Amniotic epithelial cell (primary cell): ENCODE results near the gene SUN3.
"Not testable (repeated sequence)": the region's sequence is repeated elsewhere in the genome, so short reads cannot be mapped to it uniquely, and the experiment has no call there.

ENCODE experiments used
- DNase-seq: peaks from one replicate; pipeline ENCODE4 v3.0.0-alpha.2; 2010; ENCODE audit warnings: low read depth

Gene SUN3

DNA sequence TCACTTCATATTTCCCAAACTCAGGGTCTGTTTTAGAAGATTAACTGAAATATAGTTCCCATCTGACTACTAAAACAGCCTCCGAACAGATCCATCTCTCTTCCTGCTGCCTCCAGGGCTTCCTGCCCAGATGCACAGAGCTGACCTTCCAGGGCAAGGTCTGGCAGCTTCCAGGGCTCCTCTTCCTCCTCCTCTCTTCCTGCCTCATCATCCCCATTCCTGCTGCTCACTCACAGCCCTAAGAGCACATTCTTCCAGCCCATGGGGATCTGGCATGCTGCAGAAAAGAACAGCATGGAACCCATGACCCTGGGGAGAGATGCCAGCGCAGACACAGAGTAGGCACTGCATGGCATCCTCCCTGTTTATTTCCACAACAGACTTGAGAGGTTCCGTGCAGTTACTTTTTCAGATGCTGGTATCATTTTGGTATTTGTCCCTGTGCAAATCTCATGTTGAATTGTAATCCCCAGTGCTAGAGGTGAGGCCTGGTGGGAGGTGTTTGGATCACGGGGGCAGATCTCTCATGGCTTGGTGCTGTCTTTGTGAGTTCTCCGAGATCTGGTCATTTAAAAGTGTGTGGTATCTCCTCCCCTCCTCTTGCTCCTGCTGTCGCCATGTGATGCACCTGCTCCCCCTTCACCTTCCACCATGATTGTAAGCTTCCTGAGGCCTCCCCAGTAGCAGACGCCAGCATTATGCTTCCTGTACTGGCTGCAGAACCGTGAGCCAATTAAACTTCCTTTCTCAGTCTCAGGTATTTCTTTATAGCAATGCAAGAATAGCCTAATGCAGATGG is 85.0 kb downstream of the SUN3 start:
- no peak for DNase-seq

DNA sequence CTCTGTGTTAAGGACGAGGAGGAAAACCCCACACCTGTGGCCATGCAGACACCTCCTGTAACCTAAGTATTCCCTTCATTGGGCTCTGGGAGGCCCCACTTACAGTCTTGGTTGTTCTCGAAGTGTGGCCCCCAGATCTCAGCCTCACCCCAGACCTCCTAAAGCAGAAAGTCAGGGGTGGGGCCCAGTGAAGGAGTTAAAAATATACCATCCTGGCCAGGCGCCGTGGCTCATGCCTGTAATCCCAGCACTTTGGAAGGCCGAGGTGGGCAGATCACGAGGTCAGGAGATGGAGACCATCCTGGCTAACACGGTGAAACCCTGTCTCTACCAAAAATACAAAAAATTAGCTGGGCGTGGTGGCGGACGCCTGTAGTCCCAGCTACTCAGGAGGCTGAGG is 86.3 kb downstream of the SUN3 start:
- not testable (repeated sequence) for DNase-seq

DNA sequence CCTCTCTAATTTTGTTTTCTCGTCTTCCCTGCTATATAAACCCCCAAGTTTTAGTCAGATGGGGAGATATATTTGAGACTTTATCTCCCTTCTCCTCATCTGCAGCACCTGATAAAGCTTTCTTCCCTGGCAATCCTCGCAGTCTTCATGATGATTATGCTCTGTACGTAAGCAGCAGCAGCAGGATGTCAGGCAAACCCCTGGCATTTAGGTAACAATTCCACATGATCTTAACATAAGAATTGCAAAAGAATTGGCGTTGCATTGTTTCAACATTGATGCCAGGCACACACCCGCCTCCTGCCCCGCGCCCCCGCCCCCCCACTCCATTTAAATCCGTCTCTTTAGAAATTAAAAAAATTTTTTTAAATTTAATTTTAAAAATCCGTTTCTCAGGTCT is 86.8 kb downstream of the SUN3 start:
- peak; percentile 40 for DNase-seq

DNA sequence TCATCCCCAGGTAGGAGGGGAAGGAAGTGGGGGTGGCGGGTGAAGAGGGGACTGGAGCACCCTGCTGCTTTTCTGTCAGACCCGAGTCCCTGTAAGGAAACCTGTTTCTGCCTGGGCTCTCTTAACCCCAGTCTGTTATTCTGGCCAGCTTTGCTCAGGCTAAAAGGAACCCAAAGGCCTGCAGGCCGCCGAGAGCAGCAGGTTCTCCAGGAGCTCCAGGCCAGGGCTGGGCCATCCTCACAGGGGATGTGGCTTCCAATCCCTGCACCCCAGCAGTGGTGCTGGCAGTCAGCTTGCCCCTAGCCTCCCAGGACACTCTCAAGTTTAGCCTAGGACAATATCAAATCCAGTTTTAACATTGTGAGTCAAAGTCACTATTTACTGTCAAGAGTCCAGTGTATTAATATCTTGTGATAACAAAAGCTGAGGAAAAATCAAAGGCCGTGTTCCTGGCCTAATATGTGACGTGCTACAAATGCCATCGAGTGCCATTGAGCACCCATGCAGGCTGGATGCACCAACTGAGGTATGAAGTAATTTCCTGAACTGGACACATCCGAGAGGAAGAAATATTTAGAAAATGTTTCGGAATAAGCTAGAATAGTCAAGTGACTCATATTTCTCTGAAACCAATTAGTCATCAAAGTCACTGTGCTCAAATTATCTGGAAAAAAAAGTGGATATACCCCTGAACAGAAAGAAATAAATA is 87.6 kb downstream of the SUN3 start:
- DNase-seq, result peak; percentile 71

DNA sequence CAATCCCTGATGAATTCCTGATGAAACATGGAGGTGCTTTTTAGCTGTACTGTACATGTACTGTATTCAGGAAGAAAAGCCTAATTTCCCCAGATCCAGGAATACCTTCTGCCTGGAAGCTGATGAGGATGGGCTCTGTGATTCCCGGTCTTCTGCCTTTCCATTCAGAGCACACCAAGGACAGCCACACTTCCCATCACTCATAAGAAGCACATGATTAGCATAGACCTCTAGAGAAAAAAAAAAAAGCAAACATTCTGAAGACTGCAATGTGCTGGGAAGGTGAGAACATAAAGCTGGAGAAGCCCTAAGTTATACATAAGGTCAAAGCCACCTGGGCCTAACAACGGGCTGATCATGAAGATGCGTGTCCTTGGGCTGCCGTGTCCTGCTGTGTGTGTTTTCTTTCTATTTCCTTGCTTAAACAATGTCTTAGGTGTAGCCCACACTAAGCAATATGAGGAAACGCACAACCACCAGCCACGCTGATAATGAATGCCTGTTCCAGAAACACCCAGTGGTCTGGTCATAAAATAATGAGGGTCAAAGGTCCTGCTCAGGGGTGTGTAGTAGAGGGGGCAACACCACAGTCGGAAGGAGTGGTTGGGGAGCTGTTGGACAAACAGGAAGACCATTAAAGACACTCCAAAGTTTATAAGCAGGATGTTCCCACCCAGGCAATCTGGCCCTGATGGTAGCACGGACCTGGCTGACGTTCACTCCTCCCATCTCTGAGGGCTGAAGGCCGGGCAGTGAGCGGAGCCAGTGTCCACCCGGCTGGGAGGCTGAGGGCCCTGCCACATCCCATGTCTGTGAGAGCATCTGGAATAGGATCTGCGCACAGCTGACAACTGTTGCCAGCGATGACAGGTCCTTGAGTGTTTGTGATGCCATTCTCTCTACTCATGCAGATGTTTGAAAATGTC is 88.6 kb downstream of the SUN3 start:
- no peak for DNase-seq

DNA sequence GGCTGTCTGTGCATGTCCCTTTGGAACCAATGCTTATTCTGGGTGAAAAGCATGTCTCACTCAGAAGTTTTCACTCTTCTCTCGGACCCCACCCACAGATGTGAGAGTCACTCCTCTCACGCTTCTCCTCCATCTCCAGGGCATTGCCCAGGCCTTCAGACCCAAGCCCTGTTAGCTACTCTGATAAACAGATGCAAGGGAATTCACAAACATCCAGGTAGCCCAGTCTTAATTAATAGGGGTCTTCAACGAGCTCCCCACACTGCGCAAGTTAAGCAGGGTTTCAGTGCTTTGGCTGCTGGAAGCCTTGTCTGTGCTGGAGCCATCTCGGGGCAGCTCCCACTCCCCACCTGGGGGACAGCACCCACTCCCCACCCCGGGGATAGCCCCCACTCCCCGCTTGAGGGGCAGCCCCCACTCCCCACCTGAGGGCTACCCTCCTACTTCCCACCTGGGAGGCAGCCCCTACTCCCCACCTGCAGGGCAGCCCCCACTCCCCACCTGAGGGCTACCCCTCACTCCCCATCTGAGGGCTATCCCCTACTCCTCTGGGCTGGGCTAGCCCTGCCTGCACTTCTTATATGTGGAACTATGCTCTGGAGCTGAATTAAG is 89.4 kb downstream of the SUN3 start:
- DNase-seq, result no peak

DNA sequence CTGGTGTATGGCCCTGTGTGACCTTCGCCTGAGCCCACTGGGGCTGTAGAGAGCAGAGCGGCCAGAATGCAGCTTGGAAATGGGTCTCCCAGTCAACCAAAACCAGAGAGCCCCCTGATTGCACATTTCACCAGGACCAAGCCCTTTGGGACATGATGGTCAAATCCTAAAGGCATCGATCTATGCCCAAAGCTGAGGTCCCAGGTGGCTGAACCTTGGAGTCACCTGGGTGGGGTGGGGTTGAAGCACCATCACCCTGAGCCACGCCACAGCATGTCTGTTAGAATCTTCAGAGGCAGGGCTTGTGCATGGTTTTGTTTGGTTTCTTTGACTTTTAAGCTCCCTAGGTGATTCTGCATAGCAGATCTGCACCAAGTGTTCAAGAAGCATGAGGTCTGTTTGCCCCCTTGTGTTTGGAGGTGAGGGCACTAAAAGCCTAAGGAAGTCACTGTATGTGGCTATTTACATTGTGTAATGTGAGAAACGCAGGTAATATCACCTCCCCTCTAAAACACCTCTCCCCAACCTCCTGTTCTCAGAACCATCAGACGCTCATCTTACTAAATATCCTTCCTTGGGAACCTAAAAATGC is 90.2 kb downstream of the SUN3 start:
- no peak for DNase-seq

DNA sequence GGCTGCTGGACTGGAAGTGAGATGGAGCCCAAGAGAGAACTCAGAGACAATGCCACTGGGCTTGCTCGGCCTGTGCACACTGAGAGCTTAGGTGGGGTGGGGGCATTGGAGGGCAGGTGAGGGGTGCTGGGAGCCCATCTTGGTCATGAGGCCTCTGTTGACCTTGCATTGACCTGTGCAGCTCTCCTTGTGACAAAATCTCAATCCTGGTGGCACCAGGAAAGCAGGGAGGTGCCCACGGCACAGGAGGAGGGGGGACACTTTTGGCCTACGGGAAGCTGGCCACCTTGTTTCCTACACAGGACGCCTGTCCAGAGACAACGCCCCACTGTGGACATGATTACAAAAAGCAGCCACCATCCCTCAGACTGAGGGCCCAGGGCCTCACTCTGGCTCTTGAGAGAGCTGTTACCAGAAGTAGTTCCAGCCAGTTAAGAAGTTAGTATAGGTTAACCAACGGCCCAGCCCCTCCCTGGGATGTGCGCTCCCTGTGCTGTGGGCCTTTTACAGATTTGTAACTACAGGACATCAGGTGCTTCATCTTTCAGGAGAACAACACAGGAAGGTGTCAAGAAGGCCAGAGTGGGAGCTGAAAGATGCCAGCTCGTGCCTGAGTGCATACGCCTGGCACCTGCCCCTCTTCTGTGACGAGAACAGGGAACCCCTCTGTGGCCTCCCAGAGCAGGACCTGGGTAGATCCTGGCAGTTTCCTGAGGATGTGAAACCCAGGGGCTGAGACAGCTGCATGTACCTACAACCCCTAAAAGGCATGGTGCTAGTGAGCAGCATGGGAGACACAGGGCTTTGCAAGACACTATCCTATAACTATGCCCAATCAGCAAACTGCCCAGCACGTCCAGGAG is 91.0 kb downstream of the SUN3 start:
- DNase-seq, result no peak
